WTC11 (cell line): ENCODE results near the gene TDP1.

Source experiments
- NR3C1 ChIP-seq: sonication (generic); formaldehyde crosslinking; conservative IDR thresholded peaks from 2 replicates; pipeline ENCODE4 v1.8.1; 2023; ENCODE audit warnings: low read depth, mild to moderate bottlenecking, missing genetic modification reagents
- TCF7 ChIP-seq: sonication (generic); formaldehyde crosslinking; IDR thresholded peaks from 2 replicates; pipeline ENCODE4 v1.8.0; 2022; ENCODE audit warnings: mild to moderate bottlenecking, low read depth, missing genetic modification reagents, moderate library complexity

- TF ChIP-seq NR3C1 (no peak), TCF7 (CRISPR knock-in tag) (no peak)
Measured at GRCh38 chr14:89959853-89960445, 4.2 kb downstream of the TDP1 start.
